Left lung (tissue), 10 donors: ENCODE measurements around the gene CATSPERE. TPM values are rescaled to one million over a fixed set of nuclear protein-coding genes. Genes with fewer than 3 reads are reported as not detected.
"Not testable (repeated sequence)": the region's sequence is repeated elsewhere in the genome, so short reads cannot be mapped to it uniquely, and the experiment has no call there.

Experiments used
- ATAC-seq: fragments of 200-7000 bp; cut with Tn5 transposase; one replicate; pipeline ENCODE4 v1.9.1; 2020; ENCODE audit warnings: moderate library complexity
- DNase-seq, 4 donors: peaks; one replicate each; pipeline ENCODE4 v3.0.0-alpha.2; 2013 to 2020
- H3K27ac ChIP-seq, 2 donors: fragments of 200-600 bp; sonication (generic) in 1 of 2; one replicate each; pipeline versions ENCODE4 v1.5.0 to v1.8.0; 2020 to 2021
- H3K27me3 ChIP-seq, 2 donors: fragments of 200-600 bp; sonication (generic) in 1 of 2; one replicate each; pipeline versions ENCODE4 v1.5.0 to v1.8.0; 2020 to 2021
- H3K36me3 ChIP-seq, 2 donors: fragments of 200-600 bp; sonication (generic) in 1 of 2; one replicate each; pipeline versions ENCODE4 v1.5.0 to v1.8.0; 2020 to 2021
- H3K4me1 ChIP-seq, 2 donors: fragments of 200-600 bp; one replicate each; pipeline ENCODE4 v1.8.0; 2021
- H3K4me3 ChIP-seq, 2 donors: fragments of 200-600 bp; sonication (generic) in 1 of 2; one replicate each; pipeline versions ENCODE4 v1.5.0 to v1.8.0; 2020 to 2021; ENCODE audit warnings: mild to moderate bottlenecking in 1 of 2
- H3K9me3 ChIP-seq, 2 donors: fragments of 200-600 bp; sonication (generic) in 1 of 2; one replicate each; pipeline versions ENCODE4 v1.5.0 to v1.8.0; 2020 to 2021
- intact Hi-C, 2 donors: fragments of 100-400 bp; cut with DNase I; formaldehyde crosslinking; loops; one replicate each; pipeline versions ENCODE4 v1.11.2 to v1.14.2; 2022
- polyA plus RNA-seq, 6 donors: library from polyadenylated mRNA; unstranded; fragments of 120-200 nt; gene quantifications; one replicate each; pipeline ENCODE4 v1.2.1, GENCODE V29; 2013; ENCODE audit not compliant: insufficient read length in 6 of 6
- total RNA-seq, 2 donors: library from RNA; stranded (reverse); fragmentation: NEBNext Ultra II Directional; extraction: Animal tissue kit (Norgen Biotek cat#: 25700); gene quantifications; one replicate each; pipeline ENCODE4 v1.2.1, GENCODE V29; 2021
- TF ChIP-seq, protein P1 (sequence below), 2 donors: fragments of 200-600 bp; sonication (generic) in 1 of 2; IDR thresholded peaks; one replicate each; pipeline versions ENCODE4 v1.5.0 to v1.8.0; 2021; ENCODE audit warnings: antibody characterized with exemption in 2 of 2
- donor health status: DM: no; HTN: yes; CAD: no.
- donor health status: DM: no; HTN: no; CAD: no.

The CATSPERE gene
- total and polyA plus RNA-seq, 8 donors = 0.84 to 2.1 (median 1.6) TPM

- Histone ChIP-seq H3K27ac (no peak overlapping the region), H3K4me1 (peaks cover 0 to 3% of the 10 kb centered on the region in 2 donors), H3K9me3 (no peaks in the 10 kb centered on the region), H3K36me3 (no peaks in the 10 kb centered on the region), H3K27me3 (no peaks in the 10 kb centered on the region), H3K4me3 (no peak overlapping the region)
- DNase-seq (no peak), ATAC-seq (no peak)
- intact Hi-C loops = no loop called here
- TF ChIP-seq, protein P1, sequence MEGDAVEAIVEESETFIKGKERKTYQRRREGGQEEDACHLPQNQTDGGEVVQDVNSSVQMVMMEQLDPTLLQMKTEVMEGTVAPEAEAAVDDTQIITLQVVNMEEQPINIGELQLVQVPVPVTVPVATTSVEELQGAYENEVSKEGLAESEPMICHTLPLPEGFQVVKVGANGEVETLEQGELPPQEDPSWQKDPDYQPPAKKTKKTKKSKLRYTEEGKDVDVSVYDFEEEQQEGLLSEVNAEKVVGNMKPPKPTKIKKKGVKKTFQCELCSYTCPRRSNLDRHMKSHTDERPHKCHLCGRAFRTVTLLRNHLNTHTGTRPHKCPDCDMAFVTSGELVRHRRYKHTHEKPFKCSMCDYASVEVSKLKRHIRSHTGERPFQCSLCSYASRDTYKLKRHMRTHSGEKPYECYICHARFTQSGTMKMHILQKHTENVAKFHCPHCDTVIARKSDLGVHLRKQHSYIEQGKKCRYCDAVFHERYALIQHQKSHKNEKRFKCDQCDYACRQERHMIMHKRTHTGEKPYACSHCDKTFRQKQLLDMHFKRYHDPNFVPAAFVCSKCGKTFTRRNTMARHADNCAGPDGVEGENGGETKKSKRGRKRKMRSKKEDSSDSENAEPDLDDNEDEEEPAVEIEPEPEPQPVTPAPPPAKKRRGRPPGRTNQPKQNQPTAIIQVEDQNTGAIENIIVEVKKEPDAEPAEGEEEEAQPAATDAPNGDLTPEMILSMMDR (IDR thresholded peaks at IDR 0.05) = no peak
Measured at GRCh38 chr1:244466724-244467123, 5.7 kb downstream of the CATSPERE start.

DNA sequence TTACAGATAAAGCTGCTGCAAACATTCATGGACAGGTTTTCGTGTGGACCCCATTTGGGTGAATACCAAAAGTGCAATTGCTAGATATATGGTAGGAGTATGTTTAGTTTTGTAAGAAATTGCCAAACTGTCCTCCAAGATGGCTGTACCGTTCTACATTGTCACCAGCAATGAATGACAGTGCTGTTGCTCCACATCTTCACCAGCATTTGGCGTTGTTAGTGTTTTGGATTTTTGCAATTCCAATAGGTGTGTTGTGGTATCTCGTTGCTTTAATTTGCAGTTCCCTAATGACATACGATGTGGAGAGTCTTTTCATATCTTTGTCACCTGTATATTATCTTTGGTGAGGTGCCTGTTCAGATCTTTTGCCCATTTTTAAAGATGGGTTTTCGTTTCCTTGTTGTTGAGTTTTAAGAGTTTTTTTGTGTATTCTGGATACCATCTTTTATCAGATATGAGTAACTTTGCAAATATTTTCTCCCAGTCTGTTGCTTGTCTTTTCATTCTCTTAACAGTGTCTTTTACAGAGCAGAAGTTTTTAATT lies 12.1 kb downstream of the CATSPERE start:
- no peak overlapping the region for H3K4me3 ChIP-seq
- intact Hi-C loops = no loop called here
- no peaks in the 10 kb centered on the region for H3K36me3 ChIP-seq
- no peaks in the 10 kb centered on the region for H3K4me1 ChIP-seq
- no peak overlapping the region for H3K27ac ChIP-seq
- ATAC-seq (no peak), DNase-seq (no peak)
- no peaks in the 10 kb centered on the region for H3K27me3 ChIP-seq
- TF ChIP-seq, protein P1 (IDR thresholded peaks at IDR 0.05) = no peak
- no peaks in the 10 kb centered on the region for H3K9me3 ChIP-seq

- H3K4me1 ChIP-seq, H3K27ac ChIP-seq, DNase-seq, H3K36me3 ChIP-seq, ATAC-seq, H3K4me3 ChIP-seq, H3K27me3 ChIP-seq, H3K9me3 ChIP-seq, intact Hi-C loops: not testable (repeated sequence)
Measured at GRCh38 chr1:244484971-244485370, 23.9 kb downstream of the CATSPERE start.

DNA sequence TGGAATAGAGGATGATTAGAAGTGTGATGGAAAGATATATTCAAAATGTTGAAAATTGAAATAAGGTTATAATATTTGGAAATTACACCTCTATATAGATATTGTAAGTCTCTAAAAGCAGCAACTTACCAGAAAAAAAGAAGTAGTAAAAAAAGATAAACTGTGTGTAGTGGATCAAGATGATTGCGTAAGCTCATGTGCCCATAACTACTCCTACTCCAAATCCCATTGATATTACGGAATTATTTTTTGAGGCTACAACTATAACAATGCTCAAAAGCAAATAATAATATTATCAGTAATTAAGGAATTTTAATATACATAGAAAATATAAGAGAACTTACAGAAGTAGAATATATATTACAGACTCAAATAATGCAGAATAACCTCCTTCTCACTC lies 33.6 kb downstream of the CATSPERE start:
- Histone ChIP-seq H3K4me3 (no peak overlapping the region), H3K27ac (no peak overlapping the region), H3K36me3 (no peaks in the 10 kb centered on the region), H3K4me1 (no peaks in the 10 kb centered on the region), H3K9me3 (peaks cover 0 to 3% of the 10 kb centered on the region in 2 donors), H3K27me3 (no peaks in the 10 kb centered on the region)
- DNase-seq (no peak), ATAC-seq (no peak)
- TF ChIP-seq, protein P1 (IDR thresholded peaks at IDR 0.05) = no peak
- intact Hi-C loops = no loop called here

DNA sequence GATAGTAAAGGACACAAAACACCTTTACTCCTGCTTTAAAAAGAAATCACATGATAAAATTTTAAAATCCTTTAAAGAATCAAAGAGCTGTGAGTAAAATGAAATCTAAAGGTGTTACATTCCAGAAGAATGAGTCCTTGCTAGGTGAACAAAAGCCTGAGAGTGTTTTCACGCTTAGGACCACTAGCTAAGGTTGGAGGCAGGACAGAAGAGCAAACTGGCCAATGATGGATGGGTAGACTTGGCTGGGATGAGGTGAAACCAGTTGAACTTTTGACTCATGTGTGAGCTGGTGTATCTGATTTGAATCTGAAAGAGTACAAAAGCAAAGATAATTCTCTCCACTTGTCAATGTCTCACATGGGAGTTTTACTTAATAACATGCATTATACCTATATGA lies 35.1 kb downstream of the CATSPERE start:
- intact Hi-C loops = no loop called here
- ATAC-seq (no peak), DNase-seq (no peak)
- Histone ChIP-seq H3K27ac (no peak overlapping the region), H3K27me3 (no peaks in the 10 kb centered on the region), H3K4me1 (no peaks in the 10 kb centered on the region), H3K9me3 (peaks cover 0 to 12% of the 10 kb centered on the region in 2 donors), H3K4me3 (no peak overlapping the region), H3K36me3 (no peaks in the 10 kb centered on the region)
- TF ChIP-seq, protein P1 (IDR thresholded peaks at IDR 0.05) = no peak

- TF ChIP-seq, protein P1 (IDR thresholded peaks at IDR 0.05) = no peak
Measured at GRCh38 chr1:244497805-244498204, 36.7 kb downstream of the CATSPERE start.

DNA sequence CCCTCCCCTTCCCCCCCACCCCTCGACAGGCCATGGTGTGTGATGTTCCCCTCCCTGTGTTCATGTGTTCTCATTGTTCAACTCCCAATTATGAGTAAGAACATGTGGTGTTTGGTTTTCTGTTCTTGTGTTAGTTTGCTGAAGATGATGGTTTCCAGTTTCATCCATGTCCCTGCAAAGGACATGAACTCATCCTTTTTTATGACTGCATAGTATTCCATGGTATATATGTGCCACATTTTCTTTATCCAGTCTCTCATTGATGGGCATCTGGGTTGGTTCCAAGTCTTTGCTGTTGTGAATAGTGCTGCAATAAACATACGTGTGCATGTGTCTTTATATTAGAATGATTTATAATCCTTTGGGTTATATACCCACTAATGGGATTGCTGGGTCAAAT lies 38.4 kb downstream of the CATSPERE start:
- DNase-seq, H3K27me3 ChIP-seq, ATAC-seq, H3K4me3 ChIP-seq, H3K9me3 ChIP-seq, H3K36me3 ChIP-seq, H3K27ac ChIP-seq, intact Hi-C loops, H3K4me1 ChIP-seq: not testable (repeated sequence)

More at GRCh38 chr1:244497805-244498204, 36.7 kb downstream of the CATSPERE start:
- peaks cover 0 to 12% of the 10 kb centered on the region in 2 donors for H3K9me3 ChIP-seq
- no peak for DNase-seq
- no peak overlapping the region for H3K27ac ChIP-seq
- H3K27me3 ChIP-seq = no peaks in the 10 kb centered on the region
- H3K4me1 ChIP-seq = no peaks in the 10 kb centered on the region
- no peaks in the 10 kb centered on the region for H3K36me3 ChIP-seq
- ATAC-seq = no peak
- intact Hi-C loops = no loop called here
- no peak overlapping the region for H3K4me3 ChIP-seq

DNA sequence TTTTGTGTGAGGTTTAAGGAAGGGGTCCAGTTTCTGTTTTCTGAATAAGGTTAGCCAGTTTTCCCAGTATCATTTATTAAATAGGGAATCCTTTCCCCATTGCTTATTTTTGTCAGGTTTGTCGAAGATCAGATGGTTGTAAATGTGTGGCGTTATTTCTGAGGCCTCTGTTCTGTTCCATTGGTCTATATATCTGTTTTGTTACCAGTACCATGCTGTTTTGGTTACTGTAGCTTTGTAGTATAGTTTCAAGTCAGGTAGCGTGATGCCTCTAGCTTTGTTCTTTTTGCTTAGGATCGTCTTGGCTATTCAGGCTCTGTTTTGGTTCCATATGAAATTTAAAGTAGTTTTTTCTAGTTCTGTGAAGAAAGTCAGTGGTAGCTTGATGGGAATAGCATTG lies 39.4 kb downstream of the CATSPERE start:
- H3K27me3 ChIP-seq, DNase-seq, H3K4me3 ChIP-seq, H3K9me3 ChIP-seq, H3K27ac ChIP-seq, intact Hi-C loops, H3K4me1 ChIP-seq, ATAC-seq, H3K36me3 ChIP-seq: not testable (repeated sequence)
